NCI-H146 treated with DMSO at 0.1 percent for 48 hours (cell line): Measurements from ENCODE around the gene RGS11.
"Not testable (repeated sequence)": the region's sequence is repeated elsewhere in the genome, so short reads cannot be mapped to it uniquely, and the experiment has no call there.

Experiments
- DNase-seq: peaks from one replicate; lab custom pipeline; 2025; ENCODE audit not compliant: unreplicated experiment; lab: John Stamatoyannopoulos, UW

The RGS11 gene

DNA sequence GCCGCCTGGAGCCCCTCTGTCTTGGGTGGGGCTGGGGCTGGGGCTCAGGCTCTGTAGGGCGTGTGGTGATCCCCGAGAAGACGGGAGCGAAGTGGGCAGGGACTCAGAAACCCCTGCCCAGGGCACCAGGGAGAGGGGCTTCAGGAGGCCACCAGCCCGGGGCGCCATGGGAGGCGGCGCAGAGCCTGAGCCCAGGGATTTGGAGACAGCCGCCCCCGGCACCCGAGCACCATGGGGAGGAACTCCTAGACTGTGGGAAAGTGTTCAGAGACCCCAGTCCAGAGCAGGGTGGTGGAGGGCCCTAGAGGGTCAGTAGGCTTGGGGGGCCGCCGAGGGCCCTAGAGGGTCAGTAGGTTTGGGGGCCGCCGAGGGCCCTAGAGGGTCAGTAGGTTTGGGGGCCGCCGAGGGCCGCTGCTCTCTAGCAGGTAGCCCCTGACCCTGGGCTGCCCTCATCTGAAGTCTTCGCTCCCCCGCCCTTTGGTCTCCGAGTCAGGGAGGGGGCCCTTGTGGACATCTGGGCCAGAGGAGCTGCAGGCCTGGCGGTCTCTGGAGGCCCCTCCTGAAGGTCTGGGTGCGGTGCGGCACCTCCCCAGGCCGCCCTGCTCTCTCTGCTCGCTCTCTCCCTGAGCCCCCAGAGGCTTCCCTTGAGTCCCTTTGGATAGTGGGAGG, 5.4 kb upstream of the RGS11 start:
- DNase-seq, result no peak

GRCh38 chr16:280552-280951, 4.8 kb upstream of the RGS11 start, which contains the start of gene ARHGDIG:
Gene ARHGDIG (plus strand): TSS chr16:280591. CDS start chr16:280681, 90 bp downstream.
- DNase-seq, result no peak

GRCh38 chr16:280005-280460, 4.3 kb upstream of the RGS11 start:
- no peak for DNase-seq

DNA sequence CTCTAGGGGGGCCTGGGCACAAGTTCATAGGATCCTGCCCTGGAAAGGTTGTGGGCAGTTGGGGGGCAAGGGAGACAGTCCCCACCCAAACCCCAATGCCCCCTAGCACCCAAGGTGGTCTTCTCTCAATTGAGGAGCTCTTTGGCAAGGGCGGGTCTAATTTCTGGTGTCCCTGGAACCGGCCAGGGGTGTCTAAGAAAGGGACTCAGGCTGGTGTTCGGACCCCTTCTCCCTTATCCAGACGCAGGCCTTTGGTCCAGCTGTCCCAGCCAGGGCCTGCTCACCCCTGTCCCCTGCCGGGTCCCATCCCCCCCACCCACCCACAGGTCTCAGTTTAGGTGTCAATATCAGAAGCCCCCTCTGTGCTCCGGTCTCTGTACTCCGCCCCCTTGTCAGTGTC, 3.8 kb upstream of the RGS11 start:
- no peak for DNase-seq

DNA sequence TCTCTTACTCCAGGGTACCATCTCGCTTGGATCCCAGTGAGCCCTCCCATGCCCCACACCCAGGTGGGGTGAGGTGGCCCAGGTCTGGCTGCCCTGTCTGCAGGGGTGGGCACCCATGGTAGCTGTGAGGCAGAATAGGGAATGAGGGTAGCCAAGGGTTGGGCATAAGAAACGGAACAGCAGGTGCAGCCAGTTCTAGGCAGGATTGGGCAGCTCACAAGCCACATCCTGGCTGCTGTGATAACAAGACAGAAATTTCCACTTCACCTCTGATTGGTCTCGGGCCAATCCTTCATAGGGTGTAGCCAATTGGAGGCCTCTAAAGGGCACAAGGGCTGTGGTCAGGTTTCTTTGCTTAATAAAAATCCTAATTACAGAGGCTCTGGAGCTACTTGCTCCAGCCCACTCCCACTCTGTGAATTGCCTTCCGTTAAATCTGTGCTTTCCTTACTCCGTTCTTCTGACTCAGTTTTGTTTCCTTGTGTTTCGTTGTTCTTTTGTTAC, 3.2 kb upstream of the RGS11 start:
- DNase-seq, result peak; percentile 68

DNA sequence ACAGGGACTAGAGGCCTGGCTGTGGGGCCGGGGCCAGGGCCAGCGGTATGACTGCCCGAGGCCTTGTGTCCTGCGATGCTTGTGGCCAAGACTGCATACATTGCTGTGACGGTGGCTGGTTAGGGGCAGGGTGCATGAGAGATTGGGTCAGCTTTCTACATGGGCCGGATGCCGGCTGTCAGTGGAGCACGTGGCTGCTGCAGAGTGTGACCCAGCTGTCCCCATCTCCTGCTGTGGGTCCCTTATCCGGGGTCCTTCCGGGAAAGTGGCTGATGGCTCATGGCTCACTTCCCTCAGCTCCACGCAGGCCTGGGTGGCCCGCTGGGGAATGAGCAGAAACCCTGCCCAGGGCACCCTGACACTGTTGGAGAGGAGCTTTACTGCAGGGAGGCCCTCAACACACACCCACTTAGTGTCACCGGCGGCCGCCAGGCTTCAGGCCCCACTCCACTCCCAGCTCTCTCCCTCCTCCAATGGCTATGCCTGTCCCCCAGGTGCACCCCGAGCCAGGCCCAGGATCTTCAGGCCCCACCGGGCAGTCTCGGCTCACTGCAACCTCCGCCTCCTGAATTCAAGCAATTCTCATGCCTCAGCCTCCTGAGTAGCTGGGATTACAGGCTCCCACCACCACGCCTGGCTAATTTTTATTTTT, 808 bp upstream of the RGS11 start:
- no peak for DNase-seq

- DNase-seq, result peak; percentile 7
These were observed 603 bp downstream of the RGS11 start for GRCh38 chr16:275041-275641.

- no peak for DNase-seq
These were observed 2.0 kb downstream of the RGS11 start for GRCh38 chr16:273547-274421.

DNA sequence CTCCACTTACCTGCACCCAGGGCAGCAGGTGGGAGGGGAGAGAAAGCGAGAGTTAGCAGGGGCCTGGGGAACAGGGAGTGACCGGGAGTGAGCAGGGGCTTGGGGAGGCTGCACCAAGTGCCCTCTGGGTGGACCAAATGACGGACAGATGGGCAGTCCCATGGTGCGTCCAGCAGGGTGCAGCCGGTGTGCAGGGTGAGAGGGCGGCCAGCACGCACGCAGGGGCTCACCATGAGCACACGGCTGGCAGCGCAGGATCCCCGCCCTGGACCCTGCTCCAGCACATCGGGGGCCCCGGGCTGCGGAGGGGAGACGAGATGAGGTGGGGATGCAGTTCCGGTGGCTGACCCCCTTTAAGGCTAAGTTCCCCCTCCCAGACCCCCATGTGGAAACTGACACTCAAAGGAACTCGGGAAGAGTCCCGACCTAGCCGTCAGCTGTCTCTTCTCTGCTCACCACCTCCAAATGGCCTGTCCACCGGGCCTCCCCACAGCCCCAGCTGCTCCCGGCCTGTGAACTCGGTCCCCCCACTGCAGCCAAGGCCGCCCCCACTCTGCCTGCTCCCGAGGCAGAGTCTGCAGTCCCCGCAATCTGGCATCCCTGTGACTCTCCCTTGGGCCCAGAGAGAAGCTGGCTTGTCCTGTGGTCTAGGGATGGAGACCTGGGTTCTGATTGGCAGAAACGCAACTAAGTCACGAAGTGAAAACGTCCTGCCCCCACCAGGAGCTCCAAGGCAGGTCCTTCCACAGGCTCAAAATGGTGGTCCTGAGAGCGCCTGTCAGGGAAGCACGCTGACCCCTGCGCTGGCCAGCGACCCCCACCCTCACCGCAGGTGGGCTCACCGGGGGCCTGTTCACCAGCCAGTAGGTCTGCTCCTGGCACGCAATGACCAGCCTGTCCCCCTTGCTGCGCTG, 2.9 kb downstream of the RGS11 start:
- DNase-seq, result no peak

DNA sequence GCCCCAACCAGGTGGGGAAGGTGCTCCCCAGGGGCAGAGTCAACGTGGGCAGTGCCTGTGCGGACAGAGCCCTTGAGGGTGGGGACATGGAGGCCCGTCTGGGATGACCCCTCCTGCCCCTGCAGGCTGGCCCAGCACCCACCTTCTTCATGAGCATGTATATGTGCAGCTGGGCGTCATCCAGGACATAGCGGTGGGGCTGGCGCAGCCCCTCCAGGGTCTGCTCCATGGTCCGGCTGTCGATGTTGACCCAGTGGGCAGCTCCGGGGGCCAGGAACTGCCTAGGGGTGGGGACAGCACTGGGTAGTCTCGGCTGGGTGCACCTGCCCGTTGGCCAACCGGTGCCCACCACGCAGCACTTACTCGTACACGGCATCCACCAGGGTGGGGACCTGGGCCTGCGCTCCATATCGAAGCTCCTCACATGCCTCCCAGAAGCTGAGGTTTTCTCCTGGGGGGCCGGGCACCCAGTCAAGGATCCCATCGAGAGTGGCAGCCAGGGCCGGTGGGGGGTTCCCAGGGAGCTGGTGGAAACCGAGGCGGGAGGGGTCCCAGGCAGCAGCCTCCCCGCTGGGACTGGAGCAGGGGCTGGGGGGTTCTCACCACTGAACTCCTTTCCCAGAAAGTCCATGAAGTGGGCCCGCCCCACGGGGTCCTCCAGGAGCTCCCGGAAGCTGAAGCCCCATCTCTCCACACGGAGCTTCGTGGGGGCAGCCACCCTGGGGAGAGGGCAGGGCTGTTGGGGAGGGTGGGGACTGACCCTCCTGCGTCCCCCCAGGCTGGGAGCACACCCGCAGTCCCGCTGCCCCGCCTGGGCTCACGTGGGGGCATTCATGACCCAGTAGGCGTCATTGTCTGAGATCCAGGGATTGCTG, 5.1 kb downstream of the RGS11 start:
- DNase-seq, result no peak

- DNase-seq, result no peak
These were observed 6.5 kb downstream of the RGS11 start for GRCh38 chr16:269061-269796.

- DNase-seq, result no peak
These were observed 7.3 kb downstream of the RGS11 start for GRCh38 chr16:268141-269053.

DNA sequence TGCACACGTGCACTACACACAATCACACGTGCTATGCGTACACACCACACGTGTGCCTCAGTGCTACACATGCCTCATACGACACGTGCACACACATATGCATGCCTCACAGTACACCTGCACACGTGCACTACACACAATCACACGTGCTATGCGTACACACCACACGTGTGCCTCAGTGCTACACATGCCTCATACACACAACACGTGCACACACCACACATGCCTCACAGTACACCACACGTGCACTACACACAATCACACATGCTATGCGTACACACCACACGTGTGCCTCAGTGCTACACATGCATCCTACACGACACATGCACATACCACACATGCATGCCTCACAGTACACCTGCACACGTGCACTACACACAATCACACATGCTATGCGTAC, 8.2 kb downstream of the RGS11 start:
- not testable (repeated sequence) for DNase-seq

- no peak for DNase-seq
These were observed 9.2 kb downstream of the RGS11 start for GRCh38 chr16:266258-267164.

GRCh38 chr16:265711-266110, 10.0 kb downstream of the RGS11 start:
- no peak for DNase-seq

GRCh38 chr16:265002-265529, 10.7 kb downstream of the RGS11 start:
- DNase-seq, result no peak
